Measurements from ENCODE around the gene MRPL34. TPM values are rescaled to one million over a fixed set of nuclear protein-coding genes. Genes with fewer than 3 reads are reported as not detected.

MRPL34 gene
- total RNA-seq, 1 experiment from 2014 or later, result 191 TPM

DNA sequence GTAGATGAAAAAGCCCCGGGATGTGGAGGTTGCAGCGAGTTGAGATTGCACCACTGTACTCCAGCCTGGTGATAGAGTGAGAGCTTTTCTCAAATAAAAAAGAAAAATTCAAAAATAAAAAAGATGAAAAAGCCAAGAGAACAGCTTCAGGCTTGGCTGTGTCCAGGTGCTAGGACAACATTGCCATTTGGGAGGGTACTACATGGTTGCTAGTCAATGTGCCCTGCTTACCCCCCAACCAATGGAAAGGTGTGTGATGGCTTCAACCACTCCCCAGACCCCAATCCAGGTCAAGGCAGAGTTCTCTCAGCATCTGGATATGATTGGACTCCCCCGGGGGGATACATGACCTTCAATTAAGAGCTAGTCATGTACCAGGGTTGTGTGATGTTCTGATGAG, 26.2 kb upstream of the MRPL34 start:
- BruUV-seq (replicated peaks), result no TSS peak
- H3K9me3 ChIP-seq (ENCODE audit: low read length), result no peaks in the 10 kb centered on the region
- H2AFZ ChIP-seq (ENCODE audit: low read length), result no peak overlapping the region
- H3F3A ChIP-seq (ENCODE audit: low read length, unreplicated experiment), result no peaks in the 10 kb centered on the region
- H3K27me3 ChIP-seq (ENCODE audit: low read length), result no peaks in the 10 kb centered on the region
- H3K4me1 ChIP-seq (ENCODE audit: insufficient read depth, low read length), result no peaks in the 10 kb centered on the region
- POLR2A ChIA-PET (ENCODE audit: unreplicated experiment), result no interaction called here
- TF ChIP-seq, protein P1, sequence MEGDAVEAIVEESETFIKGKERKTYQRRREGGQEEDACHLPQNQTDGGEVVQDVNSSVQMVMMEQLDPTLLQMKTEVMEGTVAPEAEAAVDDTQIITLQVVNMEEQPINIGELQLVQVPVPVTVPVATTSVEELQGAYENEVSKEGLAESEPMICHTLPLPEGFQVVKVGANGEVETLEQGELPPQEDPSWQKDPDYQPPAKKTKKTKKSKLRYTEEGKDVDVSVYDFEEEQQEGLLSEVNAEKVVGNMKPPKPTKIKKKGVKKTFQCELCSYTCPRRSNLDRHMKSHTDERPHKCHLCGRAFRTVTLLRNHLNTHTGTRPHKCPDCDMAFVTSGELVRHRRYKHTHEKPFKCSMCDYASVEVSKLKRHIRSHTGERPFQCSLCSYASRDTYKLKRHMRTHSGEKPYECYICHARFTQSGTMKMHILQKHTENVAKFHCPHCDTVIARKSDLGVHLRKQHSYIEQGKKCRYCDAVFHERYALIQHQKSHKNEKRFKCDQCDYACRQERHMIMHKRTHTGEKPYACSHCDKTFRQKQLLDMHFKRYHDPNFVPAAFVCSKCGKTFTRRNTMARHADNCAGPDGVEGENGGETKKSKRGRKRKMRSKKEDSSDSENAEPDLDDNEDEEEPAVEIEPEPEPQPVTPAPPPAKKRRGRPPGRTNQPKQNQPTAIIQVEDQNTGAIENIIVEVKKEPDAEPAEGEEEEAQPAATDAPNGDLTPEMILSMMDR (conservative IDR thresholded peaks at IDR 0.05; ENCODE audit: low read depth, low read length), result no peak
- TF ChIP-seq EZH2 (IDR thresholded peaks at IDR 0.05; ENCODE audit: low read length, unreplicated experiment) (no peak), EZH2phosphoT487 (IDR thresholded peaks at IDR 0.05; ENCODE audit: borderline replicate concordance, low read length) (no peak)
- H3K27ac ChIP-seq (ENCODE audit: low read length), result no peak overlapping the region
- no peaks in the 10 kb centered on the region for H3K79me2 ChIP-seq (ENCODE audit: low read length)
- H3K4me2 ChIP-seq (ENCODE audit: low read length), result no peak overlapping the region
- H3K36me3 ChIP-seq (ENCODE audit: low read depth, low read length), result peaks cover 21% of the 10 kb centered on the region
- CTCF ChIA-PET, result interaction anchor here (0.8 kb wide), 1 partner anchor 26 kb away, joined by 4 read pairs; the partner anchor contains the start of gene MRPL34
- no peak overlapping the region for H3K9ac ChIP-seq (ENCODE audit: low read length)
- no peak overlapping the region for H3K4me3 ChIP-seq (ENCODE audit: low read length)
- no peaks in the 10 kb centered on the region for H4K20me1 ChIP-seq (ENCODE audit: low read length)
- intact Hi-C loops (cut with micrococcal nuclease), result no loop called here
- DNase-seq (no peak), ATAC-seq (no peak)
- H3K9me2 ChIP-seq (replicated peaks; ENCODE audit: low read length), result no peaks in the 10 kb centered on the region

DNA sequence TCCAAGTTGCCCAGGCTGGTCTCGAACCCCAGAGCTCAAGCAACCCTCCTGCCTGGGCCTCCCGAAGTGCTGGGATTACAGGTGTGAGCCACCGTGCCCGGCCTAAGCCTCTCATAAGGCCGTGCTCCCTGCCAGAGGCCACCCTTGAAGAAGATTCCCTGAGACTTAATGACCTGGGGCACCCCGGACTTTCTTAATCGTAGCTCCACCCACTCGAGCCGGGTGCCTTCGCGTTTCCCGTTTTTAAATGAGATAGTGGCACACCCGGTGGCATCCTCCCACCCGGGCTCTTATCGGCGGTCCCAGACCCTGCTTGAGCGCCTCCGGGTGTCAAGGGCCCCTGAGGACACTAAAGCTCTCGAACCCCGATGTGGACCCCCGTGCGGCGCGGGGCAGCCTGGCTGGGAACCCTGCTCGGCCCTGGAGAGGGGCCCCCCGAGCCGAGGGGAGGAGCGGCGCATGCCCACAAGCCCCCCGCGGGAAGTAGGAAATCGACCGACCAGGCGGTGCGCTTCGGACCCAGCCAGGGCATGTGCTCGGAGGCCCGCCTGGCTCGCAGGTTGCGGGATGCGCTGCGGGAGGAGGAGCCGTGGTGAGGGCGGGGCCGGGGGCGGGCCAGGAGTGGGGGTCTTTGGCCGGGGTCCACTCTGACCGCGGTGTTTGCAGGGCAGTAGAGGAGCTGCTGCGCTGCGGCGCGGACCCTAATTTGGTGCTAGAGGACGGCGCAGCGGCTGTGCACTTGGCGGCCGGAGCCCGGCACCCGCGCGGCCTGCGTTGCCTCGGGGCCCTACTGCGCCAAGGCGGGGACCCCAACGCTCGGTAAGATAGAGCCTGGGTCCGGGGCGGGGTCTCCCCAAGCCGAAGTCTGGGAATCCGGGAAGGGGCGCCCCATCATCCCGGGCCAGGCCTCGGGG, 24.0 kb upstream of the MRPL34 start, which contains the start of gene ANKLE1:
Gene ANKLE1, plus strand, starts transcription at position 511 of the 914 bp plus-strand sequence. Its CDS starts 20 bp downstream, at position 531.
- peak within 1 kb of the TSS; percentile 57 for H3K4me3 ChIP-seq (ENCODE audit: low read length)
- ATAC-seq, result no peak
- no peaks in the 10 kb centered on the region for H3K27me3 ChIP-seq (ENCODE audit: low read length)
- H3K36me3 ChIP-seq (ENCODE audit: low read depth, low read length), result peaks cover 6% of the 10 kb centered on the region; the same call in 1 of the 2 replicates
- no TSS peak for BruUV-seq (replicated peaks)
- H3K9me3 ChIP-seq (ENCODE audit: low read length), result no peaks in the 10 kb centered on the region
- TF ChIP-seq, protein P1 (conservative IDR thresholded peaks at IDR 0.05; ENCODE audit: low read depth, low read length), result no peak
- no peak for TF ChIP-seq EZH2 (IDR thresholded peaks at IDR 0.05; ENCODE audit: low read length, unreplicated experiment)
- TF ChIP-seq EZH2phosphoT487 (IDR thresholded peaks at IDR 0.05; ENCODE audit: borderline replicate concordance, low read length), result no peak
- DNase-seq, result no peak
- H3K79me2 ChIP-seq (ENCODE audit: low read length), result no peaks in the 10 kb centered on the region
- intact Hi-C loops (cut with micrococcal nuclease), result loop anchor here (1.0 to 2.0 kb wide), 3 partner anchors 20 to 214 kb away; no protein-coding TSS in a partner anchor
- H3K9ac ChIP-seq (ENCODE audit: low read length), result peak within 1 kb of the TSS; percentile 26
- H3K4me2 ChIP-seq (ENCODE audit: low read length), result peak within 1 kb of the TSS; percentile 81
- peak within 1 kb of the TSS; percentile 84 for H2AFZ ChIP-seq (ENCODE audit: low read length)
- ChIA-PET CTCF (interaction anchor here (0.6 to 1.4 kb wide), 3 partner anchors 15 to 45 kb away, joined by 3 to 4 read pairs (median 3); partner anchors contain the start of gene DDA1), POLR2A (ENCODE audit: unreplicated experiment) (interaction anchor here (0.7 to 1.0 kb wide), 2 partner anchors 15 to 66 kb away, joined by 3 to 5 read pairs; partner anchors contain the start of gene USE1)
- H3K27ac ChIP-seq (ENCODE audit: low read length), result no peak within 1 kb of the TSS
- no peaks in the 10 kb centered on the region for H3F3A ChIP-seq (ENCODE audit: low read length, unreplicated experiment)
- H4K20me1 ChIP-seq (ENCODE audit: low read length), result no peaks in the 10 kb centered on the region
- H3K9me2 ChIP-seq (replicated peaks; ENCODE audit: low read length), result no peaks in the 10 kb centered on the region
- no peaks in the 10 kb centered on the region for H3K4me1 ChIP-seq (ENCODE audit: insufficient read depth, low read length)
